ENCODE data around the gene IRGQ. TPM values are rescaled to one million over a fixed set of nuclear protein-coding genes. Genes with fewer than 3 reads are reported as not detected.

The IRGQ gene
- total and polyA plus RNA-seq, 8 donors: 2.0 to 57.1 (median 13.1) TPM

GRCh38 chr19:43620061-43621001 is 24.4 kb upstream of the IRGQ start:
- Histone ChIP-seq H3K27me3 (no peaks in the 10 kb centered on the region), H3K4me1 (peaks cover 0 to 39% (median 27%) of the 10 kb centered on the region in 4 donors), H3K4me3 (peak overlapping the region; percentile 71 to 80 (median 76)), H3K9me3 (no peaks in the 10 kb centered on the region), H3K27ac (peak overlapping the region; percentile 86 to 96 (median 95)), H3K36me3 (no peaks in the 10 kb centered on the region)
- no peak for DNase-seq
- intact Hi-C loops (cut with DNase I; ENCODE audit: low total_unique reads): no loop called here
- WGBS, 5 donors: 33 to 51% (median 36%) methylated on average over 15 to 23 of the region's 23 CpGs
- TF ChIP-seq POLR2AphosphoS5 (IDR thresholded peaks at IDR 0.05) (no peak), POLR2A (IDR thresholded peaks at IDR 0.05) (no peak), CTCF (IDR thresholded peaks at IDR 0.05) (no peak), EP300 (IDR thresholded peaks at IDR 0.05) (no peak)

- Histone ChIP-seq H3K4me1 (peaks cover 0 to 37% (median 23%) of the 10 kb centered on the region in 4 donors), H3K27me3 (no peaks in the 10 kb centered on the region), H3K36me3 (peaks cover 0 to under 1% (median 0%) of the 10 kb centered on the region in 4 donors), H3K27ac (peak within 1 kb of the TSS; percentile 86 to 96 (median 95)), H3K9me3 (no peaks in the 10 kb centered on the region), H3K4me3 (peak within 1 kb of the TSS; percentile 71 to 80 (median 76))
- intact Hi-C loops (cut with DNase I; ENCODE audit: low total_unique reads): no loop called here
- WGBS, 5 donors: 0 to 1% (median 0%) methylated on average over 65 to 81 of the region's 81 CpGs
- peak; percentile 87 to 97 for DNase-seq
- peak in 1 of 4 donors; percentile 23 for TF ChIP-seq POLR2A (IDR thresholded peaks at IDR 0.05)
- peak; percentile 38 to 87 (median 77) for TF ChIP-seq POLR2AphosphoS5 (IDR thresholded peaks at IDR 0.05)
- no peak for TF ChIP-seq CTCF (IDR thresholded peaks at IDR 0.05)
- no peak for TF ChIP-seq EP300 (IDR thresholded peaks at IDR 0.05)
These were observed 23.5 kb upstream of the IRGQ start, which contains the start of gene ZNF428 for GRCh38 chr19:43619262-43620060. TSS of gene ZNF428 (minus strand) at chr19:43619629. CDS start at chr19:43614304, 5,325 bp downstream.

GRCh38 chr19:43618921-43619261 is 23.0 kb upstream of the IRGQ start:
- Histone ChIP-seq H3K36me3 (peaks cover 2 to 7% (median 4%) of the 10 kb centered on the region in 4 donors), H3K27me3 (no peaks in the 10 kb centered on the region), H3K27ac (peak overlapping the region; percentile 86 to 96 (median 95)), H3K9me3 (no peaks in the 10 kb centered on the region), H3K4me1 (peaks cover 0 to 38% (median 23%) of the 10 kb centered on the region in 4 donors), H3K4me3 (peak overlapping the region; percentile 71 to 80 (median 76))
- intact Hi-C loops (cut with DNase I; ENCODE audit: low total_unique reads): no loop called here
- peak in 1 of 2 donors; percentile 80 for DNase-seq
- TF ChIP-seq POLR2A (IDR thresholded peaks at IDR 0.05): no peak
- TF ChIP-seq CTCF (IDR thresholded peaks at IDR 0.05): no peak
- TF ChIP-seq EP300 (IDR thresholded peaks at IDR 0.05): no peak
- no peak for TF ChIP-seq POLR2AphosphoS5 (IDR thresholded peaks at IDR 0.05)
- 0 to 1% (median 0%) methylated on average over 12 to 14 of the region's 14 CpGs for WGBS, 5 donors

GRCh38 chr19:43616954-43617353 is 21.0 kb upstream of the IRGQ start:
- H3K27ac ChIP-seq: no peak overlapping the region
- WGBS, 5 donors: 90 to 94% (median 90%) methylated on average over 6 of the region's 6 CpGs
- no peak for DNase-seq
- intact Hi-C loops (cut with DNase I; ENCODE audit: low total_unique reads): no loop called here
- TF ChIP-seq EP300 (IDR thresholded peaks at IDR 0.05) (no peak), POLR2AphosphoS5 (IDR thresholded peaks at IDR 0.05) (no peak), CTCF (IDR thresholded peaks at IDR 0.05) (no peak), POLR2A (IDR thresholded peaks at IDR 0.05) (no peak)
- H3K9me3 ChIP-seq: no peaks in the 10 kb centered on the region
- no peaks in the 10 kb centered on the region for H3K27me3 ChIP-seq
- H3K4me1 ChIP-seq: peaks cover 0 to 38% (median 23%) of the 10 kb centered on the region in 4 donors
- peaks cover 16 to 26% (median 24%) of the 10 kb centered on the region in 4 donors for H3K36me3 ChIP-seq
- H3K4me3 ChIP-seq: no peak overlapping the region

Measured in stomach (tissue), 9 donors.